ENCODE measurements around the gene MAN1A1.

GRCh38 chr6:119348096-119348747 lies 1.3 kb downstream of the MAN1A1 start:
- TF ChIP-seq, protein P1, sequence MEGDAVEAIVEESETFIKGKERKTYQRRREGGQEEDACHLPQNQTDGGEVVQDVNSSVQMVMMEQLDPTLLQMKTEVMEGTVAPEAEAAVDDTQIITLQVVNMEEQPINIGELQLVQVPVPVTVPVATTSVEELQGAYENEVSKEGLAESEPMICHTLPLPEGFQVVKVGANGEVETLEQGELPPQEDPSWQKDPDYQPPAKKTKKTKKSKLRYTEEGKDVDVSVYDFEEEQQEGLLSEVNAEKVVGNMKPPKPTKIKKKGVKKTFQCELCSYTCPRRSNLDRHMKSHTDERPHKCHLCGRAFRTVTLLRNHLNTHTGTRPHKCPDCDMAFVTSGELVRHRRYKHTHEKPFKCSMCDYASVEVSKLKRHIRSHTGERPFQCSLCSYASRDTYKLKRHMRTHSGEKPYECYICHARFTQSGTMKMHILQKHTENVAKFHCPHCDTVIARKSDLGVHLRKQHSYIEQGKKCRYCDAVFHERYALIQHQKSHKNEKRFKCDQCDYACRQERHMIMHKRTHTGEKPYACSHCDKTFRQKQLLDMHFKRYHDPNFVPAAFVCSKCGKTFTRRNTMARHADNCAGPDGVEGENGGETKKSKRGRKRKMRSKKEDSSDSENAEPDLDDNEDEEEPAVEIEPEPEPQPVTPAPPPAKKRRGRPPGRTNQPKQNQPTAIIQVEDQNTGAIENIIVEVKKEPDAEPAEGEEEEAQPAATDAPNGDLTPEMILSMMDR (IDR thresholded peaks at IDR 0.05): no peak
- TF ChIP-seq, protein P2, sequence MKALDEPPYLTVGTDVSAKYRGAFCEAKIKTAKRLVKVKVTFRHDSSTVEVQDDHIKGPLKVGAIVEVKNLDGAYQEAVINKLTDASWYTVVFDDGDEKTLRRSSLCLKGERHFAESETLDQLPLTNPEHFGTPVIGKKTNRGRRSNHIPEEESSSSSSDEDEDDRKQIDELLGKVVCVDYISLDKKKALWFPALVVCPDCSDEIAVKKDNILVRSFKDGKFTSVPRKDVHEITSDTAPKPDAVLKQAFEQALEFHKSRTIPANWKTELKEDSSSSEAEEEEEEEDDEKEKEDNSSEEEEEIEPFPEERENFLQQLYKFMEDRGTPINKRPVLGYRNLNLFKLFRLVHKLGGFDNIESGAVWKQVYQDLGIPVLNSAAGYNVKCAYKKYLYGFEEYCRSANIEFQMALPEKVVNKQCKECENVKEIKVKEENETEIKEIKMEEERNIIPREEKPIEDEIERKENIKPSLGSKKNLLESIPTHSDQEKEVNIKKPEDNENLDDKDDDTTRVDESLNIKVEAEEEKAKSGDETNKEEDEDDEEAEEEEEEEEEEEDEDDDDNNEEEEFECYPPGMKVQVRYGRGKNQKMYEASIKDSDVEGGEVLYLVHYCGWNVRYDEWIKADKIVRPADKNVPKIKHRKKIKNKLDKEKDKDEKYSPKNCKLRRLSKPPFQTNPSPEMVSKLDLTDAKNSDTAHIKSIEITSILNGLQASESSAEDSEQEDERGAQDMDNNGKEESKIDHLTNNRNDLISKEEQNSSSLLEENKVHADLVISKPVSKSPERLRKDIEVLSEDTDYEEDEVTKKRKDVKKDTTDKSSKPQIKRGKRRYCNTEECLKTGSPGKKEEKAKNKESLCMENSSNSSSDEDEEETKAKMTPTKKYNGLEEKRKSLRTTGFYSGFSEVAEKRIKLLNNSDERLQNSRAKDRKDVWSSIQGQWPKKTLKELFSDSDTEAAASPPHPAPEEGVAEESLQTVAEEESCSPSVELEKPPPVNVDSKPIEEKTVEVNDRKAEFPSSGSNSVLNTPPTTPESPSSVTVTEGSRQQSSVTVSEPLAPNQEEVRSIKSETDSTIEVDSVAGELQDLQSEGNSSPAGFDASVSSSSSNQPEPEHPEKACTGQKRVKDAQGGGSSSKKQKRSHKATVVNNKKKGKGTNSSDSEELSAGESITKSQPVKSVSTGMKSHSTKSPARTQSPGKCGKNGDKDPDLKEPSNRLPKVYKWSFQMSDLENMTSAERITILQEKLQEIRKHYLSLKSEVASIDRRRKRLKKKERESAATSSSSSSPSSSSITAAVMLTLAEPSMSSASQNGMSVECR (CRISPR knock-in tag; IDR thresholded peaks at IDR 0.05; ENCODE audit: borderline replicate concordance): no peak
- TF ChIP-seq ZNF425 (CRISPR knock-in tag; conservative IDR thresholded peaks at IDR 0.05): no peak
- TF ChIP-seq, protein P3, sequence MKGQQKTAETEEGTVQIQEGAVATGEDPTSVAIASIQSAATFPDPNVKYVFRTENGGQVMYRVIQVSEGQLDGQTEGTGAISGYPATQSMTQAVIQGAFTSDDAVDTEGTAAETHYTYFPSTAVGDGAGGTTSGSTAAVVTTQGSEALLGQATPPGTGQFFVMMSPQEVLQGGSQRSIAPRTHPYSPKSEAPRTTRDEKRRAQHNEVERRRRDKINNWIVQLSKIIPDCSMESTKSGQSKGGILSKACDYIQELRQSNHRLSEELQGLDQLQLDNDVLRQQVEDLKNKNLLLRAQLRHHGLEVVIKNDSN (CRISPR knock-in tag; IDR thresholded peaks at IDR 0.05): no peak
- no peak for TF ChIP-seq NFE2L1 (CRISPR knock-in tag; IDR thresholded peaks at IDR 0.05)
- no peak for TF ChIP-seq ATF1 (CRISPR knock-in tag; IDR thresholded peaks at IDR 0.05)
